ENCODE results near the gene DPP3.

DPP3 gene

DNA sequence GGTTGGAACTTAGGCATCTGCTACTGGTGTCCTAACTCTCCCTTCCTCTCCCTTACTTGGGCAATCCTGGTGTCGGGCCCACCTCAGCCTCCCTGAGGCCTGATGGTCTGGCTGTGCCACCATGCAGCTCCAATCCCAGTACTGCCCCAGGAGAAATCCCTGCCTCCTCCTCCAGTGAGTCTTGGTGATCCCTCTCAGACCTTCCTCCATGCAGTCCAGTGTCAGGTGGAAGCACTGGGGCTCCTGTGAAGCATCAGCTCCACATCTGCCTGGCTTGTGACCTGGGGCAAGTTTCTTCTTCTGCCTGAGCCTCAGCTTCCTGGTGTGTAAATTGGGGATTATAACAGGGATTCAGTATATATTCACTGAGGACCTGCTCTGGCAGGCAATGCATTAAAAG lies 15.3 kb upstream of the DPP3 start:
- DNase-seq = no peak

DNA sequence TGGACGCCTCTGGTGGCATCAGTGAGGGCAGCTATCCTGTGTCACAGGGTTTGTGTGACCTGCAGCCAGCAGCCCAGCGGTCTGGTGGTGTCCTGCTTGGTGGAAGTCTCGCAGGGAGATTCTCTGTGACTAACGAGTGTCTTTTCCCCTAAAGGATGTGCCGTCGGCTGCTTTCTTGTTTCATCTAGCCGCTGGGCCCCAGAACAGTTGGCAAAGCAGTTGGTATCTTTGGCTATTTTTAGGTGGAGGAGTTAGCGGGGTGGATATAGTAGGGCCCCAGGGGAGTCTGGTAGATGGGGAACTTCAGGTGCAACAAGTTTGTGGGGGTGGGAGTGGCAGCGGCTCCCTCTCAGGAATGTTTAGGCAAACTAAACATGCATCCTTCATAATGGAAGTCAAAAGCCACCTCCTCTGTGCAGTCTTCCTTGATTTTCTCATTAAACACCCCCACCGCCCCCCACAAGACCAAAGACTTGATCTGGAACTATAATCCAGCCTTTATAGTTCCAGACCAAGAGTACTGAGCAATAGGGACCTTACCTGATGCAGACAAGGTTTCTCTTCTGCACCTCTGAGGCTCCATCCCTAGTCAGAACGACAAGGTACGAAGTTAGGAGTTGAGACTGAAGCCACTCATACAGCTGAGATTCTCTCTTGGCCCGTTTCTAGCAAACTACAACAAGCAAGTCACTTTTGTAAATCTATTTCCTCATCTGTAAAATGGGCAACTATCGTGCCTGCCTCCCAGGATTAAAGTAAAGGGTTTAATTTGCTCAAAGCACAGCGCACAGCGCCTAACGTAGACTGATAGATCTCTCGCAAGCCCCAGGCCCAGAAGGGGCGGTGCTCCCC lies 14.6 kb upstream of the DPP3 start:
- no peak for DNase-seq

- peak; percentile 94 to 97 (median 96) for DNase-seq
These were observed 13.8 kb upstream of the DPP3 start, which contains the start of gene PELI3 for GRCh38 chr11:66466225-66467033. Gene PELI3 (plus strand): TSS chr11:66466905. CDS start chr11:66468129, 1,224 bp downstream.

- peak in 2 of 3 donors; percentile 36 to 59 for DNase-seq
These were observed 13.1 kb upstream of the DPP3 start for GRCh38 chr11:66467034-66467659.

GRCh38 chr11:66467756-66468155 lies 12.5 kb upstream of the DPP3 start:
- peak; percentile 78 to 82 (median 81) for DNase-seq

DNA sequence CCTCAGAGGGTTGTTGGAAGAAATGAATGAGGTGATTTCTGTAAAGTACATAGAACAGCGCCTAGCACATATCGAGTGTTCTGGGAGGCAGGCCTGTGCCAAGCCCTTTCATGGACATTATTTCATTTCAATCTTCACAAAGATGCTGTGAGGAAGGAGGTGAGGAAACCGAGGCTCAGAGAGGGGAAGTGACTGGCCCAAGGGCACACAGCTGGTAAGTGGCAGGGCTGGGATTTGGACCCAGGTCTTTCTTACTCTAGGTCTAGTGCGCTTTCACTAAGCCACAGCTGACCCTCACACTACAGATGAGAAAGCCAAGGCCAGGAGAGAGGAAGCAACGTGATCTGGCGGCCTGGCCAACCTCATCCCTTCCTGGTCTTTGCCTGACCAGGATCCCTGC lies 11.5 kb upstream of the DPP3 start:
- DNase-seq = no peak

DNA sequence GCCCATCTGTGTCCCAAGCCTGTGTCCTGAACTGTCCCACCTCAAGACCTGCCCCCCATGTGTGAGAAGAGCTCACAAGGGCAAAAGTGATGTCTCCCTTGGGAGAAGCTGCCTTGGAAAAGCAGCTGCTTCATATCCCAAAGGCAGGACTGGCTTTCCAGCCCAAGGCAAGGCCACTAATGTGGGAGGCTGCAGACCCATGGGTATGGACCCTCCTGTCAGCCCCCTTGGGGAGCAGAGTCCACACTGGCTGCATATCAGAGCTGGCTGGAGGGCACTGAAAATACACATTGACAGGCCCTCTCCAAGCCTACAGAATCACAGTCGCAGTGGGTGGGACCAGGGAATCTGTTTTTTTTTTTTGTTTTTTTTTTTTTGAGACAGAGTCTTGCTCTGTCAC lies 10.8 kb upstream of the DPP3 start:
- DNase-seq = no peak

GRCh38 chr11:66470015-66470414 lies 10.2 kb upstream of the DPP3 start:
- DNase-seq = no peak

GRCh38 chr11:66471142-66471541 lies 9.1 kb upstream of the DPP3 start:
- DNase-seq = no peak

GRCh38 chr11:66472054-66472453 lies 8.2 kb upstream of the DPP3 start:
- DNase-seq = no peak

DNA sequence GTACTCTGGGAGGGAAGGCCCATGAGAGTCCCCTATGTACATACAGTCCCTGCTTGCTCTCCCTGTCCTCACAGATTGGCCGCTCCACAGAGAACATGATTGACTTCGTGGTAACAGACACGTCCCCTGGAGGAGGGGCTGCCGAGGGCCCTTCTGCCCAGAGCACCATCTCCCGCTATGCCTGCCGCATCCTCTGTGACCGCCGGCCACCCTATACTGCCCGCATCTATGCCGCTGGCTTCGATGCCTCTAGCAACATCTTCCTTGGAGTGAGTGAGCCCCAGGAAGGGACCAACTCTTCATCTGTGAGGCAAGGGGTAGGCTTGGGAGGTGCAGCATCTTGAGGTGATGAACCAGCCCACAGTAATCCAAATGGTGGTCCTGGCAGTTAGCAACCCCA lies 7.1 kb upstream of the DPP3 start:
- DNase-seq = no peak

- no peak for DNase-seq
These were observed 6.4 kb upstream of the DPP3 start for GRCh38 chr11:66473608-66474515.

DNA sequence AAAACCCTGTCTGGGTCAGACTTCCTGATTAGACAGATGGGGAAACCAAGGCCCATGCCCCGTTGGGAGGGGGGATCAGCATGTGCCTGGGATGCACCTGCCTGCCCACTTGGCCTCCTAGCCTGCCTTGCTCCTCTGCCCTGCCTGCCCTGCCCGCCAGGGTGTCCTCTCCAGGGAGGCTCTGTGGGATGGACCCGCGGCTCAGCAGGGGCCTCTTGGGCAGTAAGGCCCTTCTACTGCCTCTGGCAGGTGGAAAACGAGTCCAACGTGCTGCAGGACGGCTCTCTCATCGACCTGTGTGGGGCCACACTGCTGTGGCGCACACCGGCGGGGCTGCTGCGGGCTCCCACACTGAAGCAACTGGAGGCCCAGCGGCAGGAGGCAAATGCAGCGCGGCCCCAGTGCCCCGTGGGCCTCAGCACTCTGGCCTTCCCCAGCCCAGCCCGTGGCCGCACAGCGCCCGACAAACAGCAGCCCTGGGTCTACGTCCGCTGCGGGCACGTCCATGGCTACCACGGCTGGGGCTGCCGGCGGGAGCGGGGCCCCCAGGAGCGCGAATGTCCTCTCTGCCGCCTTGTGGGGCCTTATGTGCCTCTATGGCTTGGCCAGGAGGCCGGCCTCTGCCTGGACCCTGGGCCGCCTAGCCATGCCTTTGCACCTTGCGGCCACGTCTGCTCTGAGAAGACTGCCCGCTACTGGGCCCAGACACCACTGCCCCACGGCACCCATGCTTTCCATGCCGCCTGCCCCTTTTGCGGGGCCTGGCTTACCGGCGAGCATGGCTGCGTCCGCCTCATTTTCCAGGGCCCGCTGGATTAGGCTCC lies 4.7 kb upstream of the DPP3 start:
- no peak for DNase-seq

- no peak for DNase-seq
These were observed 3.9 kb upstream of the DPP3 start for GRCh38 chr11:66476173-66476840.

DNA sequence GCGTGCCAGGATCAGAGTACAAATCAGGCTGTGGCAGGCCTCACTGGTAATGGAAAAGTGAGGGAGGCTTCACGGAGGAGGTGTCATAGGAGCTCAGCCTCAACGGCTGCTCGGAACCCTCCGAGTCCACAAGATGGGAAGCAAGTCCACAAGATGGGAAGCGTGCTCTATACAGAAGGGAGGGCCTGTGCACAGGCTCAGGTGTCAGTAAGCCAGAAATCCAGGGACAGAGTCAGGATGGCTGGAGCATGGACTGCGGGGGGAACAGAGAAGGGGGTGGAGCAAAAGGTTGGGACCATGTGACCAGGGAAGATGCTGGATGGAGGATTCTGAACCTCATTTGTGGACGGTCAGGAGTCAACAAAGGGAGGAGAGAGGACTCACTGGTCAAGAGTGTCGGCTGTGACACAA lies 3.4 kb upstream of the DPP3 start:
- DNase-seq = no peak

- DNase-seq = no peak
These were observed 2.7 kb upstream of the DPP3 start for GRCh38 chr11:66477263-66478201.

- peak in 1 of 3 donors; percentile 29 for DNase-seq
These were observed 1.4 kb upstream of the DPP3 start for GRCh38 chr11:66478729-66479393.

DNA sequence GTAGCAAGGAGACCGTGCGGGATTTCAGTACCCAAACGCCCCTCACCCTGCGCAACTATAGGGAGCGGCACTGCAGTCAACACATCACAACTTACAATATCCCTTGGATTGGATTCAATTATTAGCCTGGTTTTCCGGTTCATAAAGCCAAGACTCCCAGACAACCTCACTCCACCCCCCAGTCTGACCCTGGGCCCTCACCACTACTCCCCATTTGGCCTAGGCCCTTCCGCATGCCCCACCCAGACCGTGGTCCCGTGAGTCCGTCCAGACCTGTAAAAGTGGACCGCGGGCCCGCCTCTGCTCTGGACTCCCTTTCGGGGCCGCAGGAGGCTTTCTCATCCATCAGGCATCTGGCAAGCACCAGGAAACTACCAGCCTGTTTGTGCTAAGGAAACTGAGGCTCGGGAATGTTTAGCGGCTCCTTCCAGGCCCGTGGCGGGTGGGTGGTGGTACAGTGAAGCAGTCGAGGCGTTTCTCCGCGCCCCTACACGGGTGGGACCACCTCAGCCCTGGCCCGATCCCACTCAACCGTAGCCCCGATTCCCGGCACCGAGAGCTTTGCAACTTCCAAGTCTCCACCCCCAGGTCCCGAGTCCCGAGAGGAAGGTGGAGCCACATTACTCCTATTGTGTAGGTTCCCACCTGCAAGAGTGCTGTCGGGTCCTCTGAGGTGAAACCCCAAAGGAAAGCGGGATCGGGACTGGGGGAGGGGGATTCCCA lies 679 bp upstream of the DPP3 start:
- DNase-seq = peak in 2 of 3 donors; percentile 20 to 44
